Activated CD4-positive, alpha-beta memory T cell treated with anti-CD3 and anti-CD28 coated beads, Interleukin-2, amount 10 ng/mL, durations not matched to agents 7 days and 5 days (primary cell): ENCODE measurements around the gene MMP12. TPM values are rescaled to one million over a fixed set of nuclear protein-coding genes. Genes with fewer than 3 reads are reported as not detected.
"Not testable (repeated sequence)": the region's sequence is repeated elsewhere in the genome, so short reads cannot be mapped to it uniquely, and the experiment has no call there.

Experiments
- CTCF ChIA-PET: fragments of 350-600 bp; sonication (Branson Sonifier 250); formaldehyde crosslinking; loops from one replicate; lab custom pipeline; 2021; ENCODE audit warnings: antibody characterized with exemption, inconsistent platforms; lab: Charles Lee
- POLR2A ChIA-PET: fragments of 350-600 bp; sonication (Branson Sonifier 250); formaldehyde crosslinking; loops from one replicate; lab custom pipeline; 2021; ENCODE audit warnings: antibody characterized with exemption; lab: Charles Lee
- DNase-seq: peaks from one replicate; pipeline ENCODE4 v3.0.0-alpha.2; 2020
- H3K27ac Mint-ChIP-seq: one replicate; pipeline ENCODE4 v1.8.0; 2021; ENCODE audit warnings: mild to moderate bottlenecking, mixed read lengths
- H3K27me3 Mint-ChIP-seq: one replicate; pipeline ENCODE4 v1.8.0; 2021; ENCODE audit warnings: mixed read lengths
- H3K36me3 Mint-ChIP-seq: one replicate; pipeline ENCODE4 v1.8.0; 2021; ENCODE audit warnings: low read depth, mixed read lengths
- H3K4me1 Mint-ChIP-seq: one replicate; pipeline ENCODE4 v1.8.0; 2021; ENCODE audit warnings: mixed read lengths
- H3K4me3 Mint-ChIP-seq: one replicate; pipeline ENCODE4 v1.8.0; 2021; ENCODE audit warnings: mild to moderate bottlenecking, mixed read lengths
- H3K9me3 Mint-ChIP-seq: one replicate; pipeline ENCODE4 v1.8.0; 2021; ENCODE audit warnings: mixed read lengths
- total RNA-seq, 2 experiments: library from RNA; stranded (reverse); gene quantifications; one replicate each; pipeline ENCODE4 v1.2.3, GENCODE V29; 2021

The MMP12 gene
- total RNA-seq, 2 experiments from 2014 or later: not detected

- Mint-ChIP-seq H3K36me3 (no peaks in the 10 kb centered on the region), H3K4me1 (peaks cover 5% of the 10 kb centered on the region), H3K4me3 (no peak overlapping the region), H3K9me3 (no peaks in the 10 kb centered on the region), H3K27ac (no peak overlapping the region), H3K27me3 (no peaks in the 10 kb centered on the region)
- no peak for DNase-seq
- ChIA-PET CTCF (interaction anchor here (1.0 kb wide), 1 partner anchor 18 kb away, joined by 3 read pairs; no protein-coding TSS in a partner anchor), POLR2A (no interaction called here)
These were observed 7.7 kb upstream of the MMP12 start for GRCh38 chr11:102882389-102883024.

- H3K9me3 Mint-ChIP-seq: no peaks in the 10 kb centered on the region
- no peak overlapping the region for H3K4me3 Mint-ChIP-seq
- no peak overlapping the region for H3K27ac Mint-ChIP-seq
- no peak for DNase-seq
- ChIA-PET CTCF (no interaction called here), POLR2A (no interaction called here)
- peaks cover 5% of the 10 kb centered on the region for H3K4me1 Mint-ChIP-seq
- H3K27me3 Mint-ChIP-seq: no peaks in the 10 kb centered on the region
- H3K36me3 Mint-ChIP-seq: no peaks in the 10 kb centered on the region
These were observed 5.0 kb upstream of the MMP12 start for GRCh38 chr11:102879801-102880200.

GRCh38 chr11:102878595-102878994, 3.8 kb upstream of the MMP12 start:
- Mint-ChIP-seq H3K27me3 (no peaks in the 10 kb centered on the region), H3K27ac (no peak overlapping the region), H3K4me1 (peaks cover 5% of the 10 kb centered on the region), H3K9me3 (no peaks in the 10 kb centered on the region), H3K36me3 (no peaks in the 10 kb centered on the region), H3K4me3 (no peak overlapping the region)
- ChIA-PET POLR2A (no interaction called here), CTCF (no interaction called here)
- no peak for DNase-seq

- H3K27ac Mint-ChIP-seq, CTCF ChIA-PET, H3K27me3 Mint-ChIP-seq, POLR2A ChIA-PET, H3K36me3 Mint-ChIP-seq, H3K4me3 Mint-ChIP-seq, H3K4me1 Mint-ChIP-seq, H3K9me3 Mint-ChIP-seq, DNase-seq: not testable (repeated sequence)
These were observed 5.3 kb downstream of the MMP12 start for GRCh38 chr11:102869354-102869964.

- no peak for DNase-seq
- no peak overlapping the region for H3K4me3 Mint-ChIP-seq
- no peaks in the 10 kb centered on the region for H3K4me1 Mint-ChIP-seq
- CTCF ChIA-PET: no interaction called here
- no peak overlapping the region for H3K27ac Mint-ChIP-seq
- H3K36me3 Mint-ChIP-seq: no peaks in the 10 kb centered on the region
- no peaks in the 10 kb centered on the region for H3K27me3 Mint-ChIP-seq
- no peaks in the 10 kb centered on the region for H3K9me3 Mint-ChIP-seq
- POLR2A ChIA-PET: no interaction called here
These were observed 6.4 kb downstream of the MMP12 start for GRCh38 chr11:102868339-102868738.

GRCh38 chr11:102864724-102865123, 10.1 kb downstream of the MMP12 start:
- no peaks in the 10 kb centered on the region for H3K36me3 Mint-ChIP-seq
- POLR2A ChIA-PET: no interaction called here
- no peaks in the 10 kb centered on the region for H3K9me3 Mint-ChIP-seq
- CTCF ChIA-PET: interaction anchor here (0.9 kb wide), 1 partner anchor 18 kb away, joined by 3 read pairs; no protein-coding TSS in a partner anchor
- no peak overlapping the region for H3K27ac Mint-ChIP-seq
- no peak for DNase-seq
- no peaks in the 10 kb centered on the region for H3K4me1 Mint-ChIP-seq
- H3K27me3 Mint-ChIP-seq: no peaks in the 10 kb centered on the region
- H3K4me3 Mint-ChIP-seq: no peak overlapping the region

- CTCF ChIA-PET: no interaction called here
- Mint-ChIP-seq H3K36me3 (no peaks in the 10 kb centered on the region), H3K27me3 (peaks cover 5% of the 10 kb centered on the region), H3K4me3 (no peak overlapping the region), H3K4me1 (no peaks in the 10 kb centered on the region), H3K9me3 (no peaks in the 10 kb centered on the region), H3K27ac (no peak overlapping the region)
- POLR2A ChIA-PET: no interaction called here
- no peak for DNase-seq
These were observed 20.8 kb downstream of the MMP12 start for GRCh38 chr11:102853956-102854355.

- H3K4me3 Mint-ChIP-seq: no peak overlapping the region
- no peak overlapping the region for H3K27ac Mint-ChIP-seq
- H3K36me3 Mint-ChIP-seq: no peaks in the 10 kb centered on the region
- H3K27me3 Mint-ChIP-seq: peaks cover 5% of the 10 kb centered on the region
- no peak for DNase-seq
- POLR2A ChIA-PET: no interaction called here
- CTCF ChIA-PET: no interaction called here
- no peaks in the 10 kb centered on the region for H3K4me1 Mint-ChIP-seq
- H3K9me3 Mint-ChIP-seq: no peaks in the 10 kb centered on the region
These were observed 21.7 kb downstream of the MMP12 start for GRCh38 chr11:102853055-102853454.

GRCh38 chr11:102850973-102851745, 23.6 kb downstream of the MMP12 start:
- Mint-ChIP-seq H3K9me3 (no peaks in the 10 kb centered on the region), H3K4me1 (no peaks in the 10 kb centered on the region), H3K4me3 (no peak overlapping the region), H3K36me3 (no peaks in the 10 kb centered on the region), H3K27ac (no peak overlapping the region), H3K27me3 (peaks cover 5% of the 10 kb centered on the region)
- ChIA-PET CTCF (no interaction called here), POLR2A (no interaction called here)
- no peak for DNase-seq

- ChIA-PET CTCF (no interaction called here), POLR2A (no interaction called here)
- Mint-ChIP-seq H3K27me3 (peaks cover 5% of the 10 kb centered on the region), H3K4me1 (no peaks in the 10 kb centered on the region), H3K27ac (no peak overlapping the region), H3K9me3 (no peaks in the 10 kb centered on the region), H3K36me3 (no peaks in the 10 kb centered on the region), H3K4me3 (no peak overlapping the region)
- no peak for DNase-seq
These were observed 25.5 kb downstream of the MMP12 start for GRCh38 chr11:102849311-102849710.

GRCh38 chr11:102846292-102846691, 28.5 kb downstream of the MMP12 start:
- H3K27me3 Mint-ChIP-seq: peaks cover 2% of the 10 kb centered on the region
- CTCF ChIA-PET: no interaction called here
- no peaks in the 10 kb centered on the region for H3K36me3 Mint-ChIP-seq
- no peak overlapping the region for H3K4me3 Mint-ChIP-seq
- POLR2A ChIA-PET: no interaction called here
- no peaks in the 10 kb centered on the region for H3K9me3 Mint-ChIP-seq
- no peak for DNase-seq
- H3K4me1 Mint-ChIP-seq: no peaks in the 10 kb centered on the region
- no peak overlapping the region for H3K27ac Mint-ChIP-seq

- H3K4me1 Mint-ChIP-seq: no peaks in the 10 kb centered on the region
- no peaks in the 10 kb centered on the region for H3K9me3 Mint-ChIP-seq
- H3K27ac Mint-ChIP-seq: no peak within 1 kb of the TSS
- POLR2A ChIA-PET: no interaction called here
- peaks cover 2% of the 10 kb centered on the region for H3K27me3 Mint-ChIP-seq
- no peak within 1 kb of the TSS for H3K4me3 Mint-ChIP-seq
- DNase-seq: no peak
- H3K36me3 Mint-ChIP-seq: no peaks in the 10 kb centered on the region
- CTCF ChIA-PET: interaction anchor here (0.7 kb wide), 1 partner anchor 12 kb away, joined by 3 read pairs; no protein-coding TSS in a partner anchor
These were observed 31.3 kb downstream of the MMP12 start, which contains the start of gene MMP3 for GRCh38 chr11:102843489-102843888. MMP3 (minus strand) TSS chr11:102843609; CDS start chr11:102843546, 63 bp downstream.

- H3K4me3 Mint-ChIP-seq: no peak overlapping the region
- H3K9me3 Mint-ChIP-seq: no peaks in the 10 kb centered on the region
- H3K27me3 Mint-ChIP-seq: peaks cover 2% of the 10 kb centered on the region
- H3K36me3 Mint-ChIP-seq: no peaks in the 10 kb centered on the region
- no peak for DNase-seq
- no peaks in the 10 kb centered on the region for H3K4me1 Mint-ChIP-seq
- ChIA-PET POLR2A (no interaction called here), CTCF (interaction anchor here (0.7 kb wide), 1 partner anchor 11 kb away, joined by 3 read pairs; no protein-coding TSS in a partner anchor)
- no peak overlapping the region for H3K27ac Mint-ChIP-seq
These were observed 31.9 kb downstream of the MMP12 start for GRCh38 chr11:102842930-102843329.
